Fibroblast of lung (primary cell): ENCODE data around the gene ETV1. TPM values are rescaled to one million over a fixed set of nuclear protein-coding genes. Genes with fewer than 3 reads are reported as not detected.

Experiments used
- DNase-seq, 2 donors: peaks; one replicate each; pipeline versions ENCODE4 v3.0.0 to v3.0.0-alpha.2; 2010; ENCODE audit warnings: low read depth in 2 of 2
- H2AFZ ChIP-seq: 2 replicates; pipeline ENCODE4 v1.5.1; 2012; ENCODE audit warnings: low read length, control low read depth, inconsistent platforms
- H3K27ac ChIP-seq: 2 replicates; pipeline ENCODE4 v1.5.1; 2011; ENCODE audit warnings: low read length, control low read depth; ENCODE audit not compliant: insufficient read depth
- H3K27me3 ChIP-seq: 2 replicates; pipeline ENCODE4 v1.5.1; 2011; ENCODE audit warnings: mild to moderate bottlenecking, low read length; ENCODE audit not compliant: control insufficient read depth, insufficient read depth
- H3K36me3 ChIP-seq: 2 replicates; pipeline ENCODE4 v1.5.1; 2011; ENCODE audit warnings: low read length; ENCODE audit not compliant: control insufficient read depth, insufficient read depth
- H3K4me1 ChIP-seq: 2 replicates; pipeline ENCODE4 v1.5.1; 2011; ENCODE audit warnings: low read length; ENCODE audit not compliant: control insufficient read depth, insufficient read depth; ENCODE audit errors: extremely low read depth
- H3K4me2 ChIP-seq: 2 replicates; pipeline ENCODE4 v1.5.1; 2011; ENCODE audit warnings: low read length, control low read depth; ENCODE audit not compliant: insufficient read depth; ENCODE audit errors: extremely low read depth
- H3K4me3 ChIP-seq, 4 experiments: fragments of 200-600 bp in 1 of 4; sonication (generic) in 1 of 4; replicated peaks in 1 of 4; 2 replicates each; pipeline ENCODE4 v1.5.1; 2011 to 2016; ENCODE audit warnings: low read length in 4 of 4, low read depth in 3 of 4, mild to moderate bottlenecking in 3 of 4, control low read depth in 2 of 4, inconsistent platforms in 1 of 4, mixed read lengths in 1 of 4; ENCODE audit not compliant: insufficient read depth in 1 of 4; ENCODE audit errors: control extremely low read depth in 1 of 4
- H3K79me2 ChIP-seq: 2 replicates; pipeline ENCODE4 v1.5.1; 2012; ENCODE audit warnings: mild to moderate bottlenecking, low read length, inconsistent platforms; ENCODE audit not compliant: control insufficient read depth, insufficient read depth
- H3K9ac ChIP-seq: 2 replicates; pipeline ENCODE4 v1.5.1; 2011; ENCODE audit warnings: mild to moderate bottlenecking, low read length, control low read depth; ENCODE audit not compliant: insufficient read depth
- H3K9me3 ChIP-seq: 2 replicates; pipeline ENCODE4 v1.5.1; 2012; ENCODE audit warnings: low read depth, low read length; ENCODE audit not compliant: control insufficient read depth, insufficient read depth
- H4K20me1 ChIP-seq: 2 replicates; pipeline ENCODE4 v1.5.1; 2011; ENCODE audit warnings: low read length; ENCODE audit not compliant: control insufficient read depth, insufficient read depth; ENCODE audit errors: extremely low read depth
- CTCF ChIP-seq, 2 donors: IDR thresholded peaks in 1 of 2; conservative IDR thresholded peaks in 1 of 2; 1 replicate in 1 of 2; 2 replicates in 1 of 2; pipeline ENCODE4 v1.5.1; 2011 to 2012; ENCODE audit warnings: low read length in 2 of 2, control low read depth in 1 of 2, inconsistent platforms in 1 of 2, low read depth in 1 of 2, mild to moderate bottlenecking in 1 of 2
- EZH2 ChIP-seq: IDR thresholded peaks from 2 replicates; pipeline ENCODE4 v1.5.1; 2012; ENCODE audit warnings: low read length, control low read depth, mild to moderate bottlenecking; ENCODE audit errors: missing control alignments
- polyA plus RNA-seq, 2 donors: library from polyadenylated mRNA; depleted of rRNA in 1 of 2; stranded (reverse) in 1 of 2; unstranded in 1 of 2; fragments of >200 nt; gene quantifications; 2 replicates each; pipeline ENCODE4 v1.2.1, GENCODE V29; 2011 to 2012; ENCODE audit warnings: missing spikeins in 1 of 2
- total RNA-seq: library from RNA; depleted of rRNA; stranded (reverse); fragments of >200 nt; gene quantifications from 2 replicates; pipeline ENCODE4 v1.2.1, GENCODE V29; 2014

ETV1 gene
- total and polyA plus RNA-seq, 2 donors (not counting 1 experiment from before 2014, with no cell fraction given) = 13.3 to 26.4 TPM

DNA sequence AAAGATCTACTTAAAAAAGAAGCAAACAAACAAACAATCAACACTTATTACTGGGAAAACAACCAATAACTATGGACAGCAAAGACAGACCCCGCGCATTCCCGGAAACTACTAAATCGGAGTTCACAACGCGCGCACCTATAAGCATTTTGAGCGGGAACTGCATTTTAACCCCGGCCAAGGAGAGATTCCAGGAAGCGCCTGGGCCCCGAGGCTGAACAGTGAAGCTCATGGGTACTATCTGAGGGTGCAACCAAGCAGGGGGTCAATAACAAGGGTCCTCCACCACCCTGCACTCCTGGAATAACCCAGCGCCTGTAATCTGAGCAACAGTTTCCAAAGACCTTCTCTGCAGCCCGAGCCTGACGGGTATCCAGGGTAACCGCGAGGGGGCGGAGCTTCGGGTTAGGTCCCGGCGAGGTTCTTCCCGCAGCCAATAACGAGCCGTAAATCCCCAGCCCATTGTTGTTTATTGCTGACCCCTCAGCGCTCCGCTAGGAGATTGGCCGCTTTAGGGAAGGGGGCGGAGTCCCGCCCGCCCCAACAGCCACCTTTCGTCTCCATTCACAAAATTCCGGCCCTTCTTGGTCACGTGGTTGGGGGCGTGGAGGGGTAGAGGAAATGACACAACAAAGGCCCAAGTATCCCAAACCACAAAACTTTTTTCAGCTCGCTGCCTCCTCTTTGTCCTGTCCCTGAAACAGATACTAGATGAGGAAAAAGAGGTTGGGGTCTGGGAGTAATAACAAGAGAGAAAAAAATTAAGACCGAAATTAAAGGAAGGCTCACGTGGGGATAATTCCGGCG is 1.7 kb upstream of the ETV1 start:
- no peaks in the 10 kb centered on the region for H3K27me3 ChIP-seq
- H3K4me1 ChIP-seq = peaks cover 2% of the 10 kb centered on the region
- no peaks in the 10 kb centered on the region for H3K36me3 ChIP-seq
- peak overlapping the region; percentile 95 for H2AFZ ChIP-seq
- H3K79me2 ChIP-seq = peaks cover 7% of the 10 kb centered on the region
- DNase-seq = peak; percentile 98 to 99
- peak overlapping the region; percentile 100 for H3K4me2 ChIP-seq
- no peak for TF ChIP-seq EZH2
- TF ChIP-seq CTCF (conservative IDR thresholded peaks at IDR 0.05 in 1 of 2, IDR thresholded peaks at IDR 0.05 in 1 of 2; ENCODE audit: low read depth in 1 of 2, low read length in 2 of 2) = peak in 1 of 2 donors; percentile 4
- no peaks in the 10 kb centered on the region for H4K20me1 ChIP-seq
- H3K27ac ChIP-seq = peak overlapping the region; percentile 97
- H3K9me3 ChIP-seq = no peaks in the 10 kb centered on the region
- H3K4me3 ChIP-seq = peak overlapping the region; percentile 86 to 94 (median 89)
- peak overlapping the region; percentile 71 for H3K9ac ChIP-seq

GRCh38 chr7:13990319-13990983 is 985 bp upstream of the ETV1 start:
- Histone ChIP-seq H3K27ac (peak overlapping the region; percentile 97), H3K4me2 (peak overlapping the region; percentile 100), H3K9me3 (no peaks in the 10 kb centered on the region), H3K79me2 (peaks cover 9% of the 10 kb centered on the region), H3K4me1 (peaks cover 2% of the 10 kb centered on the region), H3K27me3 (no peaks in the 10 kb centered on the region), H3K36me3 (no peaks in the 10 kb centered on the region), H3K9ac (peak overlapping the region; percentile 71), H2AFZ (peak overlapping the region; percentile 95), H3K4me3 (peak overlapping the region; percentile 86 to 94 (median 89)), H4K20me1 (no peaks in the 10 kb centered on the region)
- TF ChIP-seq EZH2 (no peak), CTCF (conservative IDR thresholded peaks at IDR 0.05 in 1 of 2, IDR thresholded peaks at IDR 0.05 in 1 of 2; ENCODE audit: low read depth in 1 of 2, low read length in 2 of 2) (no peak)
- DNase-seq = peak; percentile 56 to 71

GRCh38 chr7:13989949-13990305 is 461 bp upstream of the ETV1 start:
- Histone ChIP-seq H3K9ac (peak overlapping the region; percentile 90), H3K27me3 (no peaks in the 10 kb centered on the region), H3K79me2 (peaks cover 13% of the 10 kb centered on the region), H4K20me1 (no peaks in the 10 kb centered on the region), H3K9me3 (no peaks in the 10 kb centered on the region), H3K4me3 (peak overlapping the region; percentile 86 to 94 (median 89)), H3K27ac (peak overlapping the region; percentile 97), H3K4me1 (peaks cover 2% of the 10 kb centered on the region), H3K4me2 (peak overlapping the region; percentile 100), H3K36me3 (no peaks in the 10 kb centered on the region), H2AFZ (peak overlapping the region; percentile 95)
- TF ChIP-seq EZH2 (no peak), CTCF (conservative IDR thresholded peaks at IDR 0.05 in 1 of 2, IDR thresholded peaks at IDR 0.05 in 1 of 2; ENCODE audit: low read depth in 1 of 2, low read length in 2 of 2) (no peak)
- DNase-seq = no peak
